Pulmonary artery endothelial cell (primary cell): ENCODE data around the gene SELENOT. TPM values are rescaled to one million over a fixed set of nuclear protein-coding genes. Genes with fewer than 3 reads are reported as not detected.
"Not testable (repeated sequence)": the region's sequence is repeated elsewhere in the genome, so short reads cannot be mapped to it uniquely, and the experiment has no call there.

Experiments
- DNase-seq: peaks from one replicate; pipeline ENCODE4 v3.0.0-alpha.2; 2011; ENCODE audit warnings: low read depth, low spot score
- total RNA-seq: library from RNA; depleted of rRNA; stranded (reverse); fragments of >200 nt; gene quantifications from 2 replicates; pipeline ENCODE4 v1.2.3, GENCODE V29; 2014

SELENOT gene
- 291 and 391 TPM in 2 replicates for total RNA-seq

DNA sequence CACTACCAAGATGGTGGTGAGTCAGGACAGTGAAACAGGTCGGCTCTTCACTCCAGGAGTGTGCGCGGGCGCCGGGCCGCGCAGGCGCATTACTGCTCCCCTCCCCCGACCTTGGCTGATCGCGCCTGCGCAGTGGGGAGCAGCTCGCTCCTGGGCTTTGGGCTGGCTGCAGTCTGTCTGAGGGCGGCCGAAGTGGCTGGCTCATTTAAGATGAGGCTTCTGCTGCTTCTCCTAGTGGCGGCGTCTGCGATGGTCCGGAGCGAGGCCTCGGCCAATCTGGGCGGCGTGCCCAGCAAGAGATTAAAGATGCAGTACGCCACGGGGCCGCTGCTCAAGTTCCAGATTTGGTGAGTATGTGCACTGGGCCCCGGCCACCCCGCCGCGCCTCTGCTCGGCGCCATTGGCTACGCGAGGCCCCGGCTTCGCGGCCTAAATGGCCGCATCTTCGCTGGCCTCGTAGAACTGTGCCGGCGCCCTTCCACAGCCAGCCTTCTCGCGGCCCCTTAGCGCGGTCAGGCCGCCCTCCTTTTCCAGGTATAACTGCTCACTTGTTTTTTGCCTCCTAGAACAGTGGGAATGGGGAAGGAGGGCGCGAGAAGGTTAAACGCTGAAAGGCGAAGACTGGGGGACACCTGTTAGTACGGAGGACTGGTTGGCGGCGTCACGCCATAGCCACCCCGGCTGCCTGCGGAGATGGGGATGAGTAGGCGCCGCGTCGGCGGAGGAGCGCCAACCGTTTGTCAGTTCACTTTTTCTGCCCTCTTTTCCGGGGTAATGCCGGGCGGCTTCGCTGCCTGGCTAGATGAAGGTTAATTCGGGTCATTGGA is at the start of gene SELENOT:
SELENOT (plus strand) TSS at position 169 of the 827 bp plus-strand sequence; CDS start at position 211, 42 bp downstream.
- peak; percentile 76 for DNase-seq

DNA sequence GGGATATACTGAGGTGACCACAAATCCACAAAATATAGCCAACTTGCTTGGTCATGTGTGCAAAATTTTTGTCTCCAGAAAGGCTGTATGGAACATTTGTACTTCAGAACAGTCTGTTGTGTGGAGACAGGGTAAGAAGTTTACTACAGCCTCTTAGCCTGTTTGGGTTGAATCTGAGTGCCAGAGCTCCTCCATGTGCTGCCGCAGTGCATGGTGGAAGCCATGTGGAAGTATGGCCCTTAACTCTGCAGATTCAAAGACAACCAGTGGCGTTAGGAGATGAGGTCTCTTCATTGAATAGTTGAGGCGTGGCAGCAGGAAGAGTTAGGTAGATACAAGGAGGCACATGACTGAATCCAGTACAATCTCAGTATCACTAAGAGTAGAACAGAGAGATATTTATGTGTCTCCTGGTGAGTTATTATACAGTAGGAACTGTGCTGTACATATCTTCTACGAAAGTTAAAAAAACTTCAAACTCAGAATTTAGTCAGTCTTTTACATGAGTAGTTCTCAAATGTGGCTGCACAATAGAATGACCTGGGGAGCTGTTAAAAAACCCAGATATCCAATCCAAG is 47.2 kb upstream of the SELENOT start:
- DNase-seq, result no peak

GRCh38 chr3:150556792-150557191 is 46.3 kb upstream of the SELENOT start:
- peak; percentile 35 for DNase-seq

DNA sequence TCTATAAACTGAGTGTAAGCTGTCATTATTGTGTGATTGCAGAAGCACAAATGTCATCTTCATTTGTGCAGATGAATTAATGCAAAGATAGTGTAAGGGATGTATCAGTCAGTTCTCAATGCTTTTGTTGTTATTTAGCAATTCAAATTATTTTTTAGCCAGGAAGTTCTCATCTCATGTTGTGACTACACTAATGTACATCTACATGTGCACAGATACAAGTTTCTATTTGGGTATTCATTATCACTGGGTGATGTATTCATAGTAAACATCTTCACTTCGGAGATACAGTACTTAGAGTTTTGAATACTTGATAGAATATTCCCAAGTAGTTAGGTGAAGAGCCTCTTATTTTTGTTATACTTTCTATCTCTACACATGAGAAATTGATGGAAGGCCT is 45.4 kb upstream of the SELENOT start:
- no peak for DNase-seq

DNA sequence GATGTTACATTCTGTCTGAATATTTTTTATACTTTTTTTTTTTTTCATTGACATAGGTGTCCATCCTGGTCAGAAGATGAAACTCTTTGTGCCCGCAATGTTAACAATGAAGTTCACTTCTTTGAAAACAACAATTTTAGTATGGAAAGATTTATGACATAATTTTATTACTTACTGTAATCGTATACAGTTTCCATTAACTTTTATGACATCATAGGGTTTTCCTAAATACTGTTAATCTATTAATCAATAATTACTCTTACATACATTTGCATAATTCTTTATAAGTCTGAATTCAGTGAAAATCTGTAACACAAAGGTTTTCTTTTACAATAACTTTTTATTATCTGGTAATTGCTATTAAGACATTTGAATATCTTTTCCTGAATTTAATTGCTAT is 38.9 kb upstream of the SELENOT start:
- no peak for DNase-seq

GRCh38 chr3:150567328-150567727 is 35.8 kb upstream of the SELENOT start:
- no peak for DNase-seq

DNA sequence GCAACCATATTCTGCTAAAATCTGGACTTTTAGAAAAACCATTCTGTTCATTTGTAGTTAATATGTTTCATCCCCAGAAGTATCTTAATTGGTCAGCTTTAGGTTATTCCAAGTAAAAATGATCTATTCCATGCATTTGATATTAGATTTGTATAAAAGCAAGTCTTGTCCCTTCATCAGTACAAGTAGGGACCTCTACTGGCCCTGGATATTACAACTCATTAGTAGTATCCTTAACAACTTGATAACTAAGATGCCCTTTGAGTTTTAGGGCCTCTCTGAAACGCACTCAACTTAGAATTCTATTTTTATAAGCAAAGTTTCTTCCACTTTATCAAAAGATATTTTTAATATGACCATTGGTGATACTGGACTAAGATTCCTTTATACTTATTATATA is 25.3 kb upstream of the SELENOT start:
- no peak for DNase-seq

DNA sequence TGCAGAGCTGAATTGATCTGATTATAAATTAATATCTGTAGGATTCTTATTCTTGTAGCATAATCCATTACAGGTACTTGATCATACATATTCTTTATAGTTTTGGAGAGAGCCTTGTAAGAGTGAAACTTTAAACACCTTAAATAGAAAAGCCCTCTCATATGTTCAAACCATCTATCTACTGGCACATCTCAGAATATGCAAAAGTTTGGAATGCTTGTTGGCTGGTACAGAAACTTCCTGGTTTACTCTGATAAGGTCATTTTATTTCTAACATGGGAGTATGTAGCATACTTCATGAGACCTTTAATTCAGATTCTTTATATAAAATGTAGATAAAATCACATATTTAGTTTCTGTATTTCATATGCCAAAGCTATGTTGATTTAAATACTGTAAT is 21.9 kb upstream of the SELENOT start:
- DNase-seq, result no peak

GRCh38 chr3:150582620-150583019 is 20.5 kb upstream of the SELENOT start:
- DNase-seq, result no peak

DNA sequence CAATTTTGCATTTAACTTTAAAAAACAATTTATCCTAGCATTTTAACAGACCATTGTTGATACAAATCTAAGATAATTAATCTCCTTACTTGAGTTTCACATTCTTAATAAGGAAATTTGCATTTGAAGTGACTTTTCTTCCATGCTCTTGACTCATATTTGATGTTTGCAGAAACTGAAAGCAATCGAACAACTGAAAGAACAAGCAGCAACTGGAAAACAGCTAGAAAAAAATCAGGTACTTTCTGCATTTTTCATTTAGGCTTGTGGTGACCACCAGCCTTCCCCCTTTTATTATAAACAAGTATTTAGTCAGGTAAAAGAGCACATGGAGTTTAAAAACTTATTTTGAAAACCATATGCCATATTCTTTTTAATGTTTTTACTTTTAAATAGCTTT is 20.1 kb upstream of the SELENOT start:
- DNase-seq, result no peak

DNA sequence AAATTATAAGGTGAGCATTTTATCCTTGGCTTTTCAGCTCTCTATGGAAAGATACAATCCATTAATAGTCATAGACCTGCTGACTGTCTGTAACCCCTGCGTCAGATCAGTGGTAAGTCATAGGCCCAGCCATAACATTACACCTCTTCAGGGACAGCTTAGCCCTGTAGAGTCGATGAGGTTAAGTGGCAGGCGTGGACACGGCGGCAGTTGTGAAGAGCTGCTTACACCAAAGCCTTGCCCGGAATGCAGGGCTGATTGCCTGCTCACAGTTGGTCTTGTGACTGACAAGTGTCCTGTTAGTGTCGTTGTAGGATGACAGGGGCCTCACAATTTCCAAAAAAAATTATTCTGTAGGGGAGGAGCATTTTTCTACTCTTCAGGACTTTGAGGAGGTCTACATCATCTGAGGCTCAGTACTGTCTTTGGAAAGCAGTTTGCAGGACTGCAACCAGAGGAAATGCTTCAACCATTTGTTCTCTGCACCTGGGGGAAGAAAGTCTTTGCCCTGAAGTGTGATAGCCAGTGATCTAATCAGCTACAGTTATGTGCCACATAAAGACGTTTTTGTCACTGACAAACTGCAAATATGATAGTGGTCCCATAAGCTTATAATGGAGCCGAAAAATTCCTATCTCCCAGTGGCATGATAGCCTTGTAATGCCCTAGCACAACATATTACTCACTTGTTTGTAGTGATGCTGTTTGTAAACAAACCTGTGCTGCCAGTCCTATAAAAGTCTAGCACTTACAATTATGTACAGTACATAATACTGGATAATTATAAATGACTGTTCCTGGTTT is 14.9 kb upstream of the SELENOT start:
- DNase-seq, result no peak

DNA sequence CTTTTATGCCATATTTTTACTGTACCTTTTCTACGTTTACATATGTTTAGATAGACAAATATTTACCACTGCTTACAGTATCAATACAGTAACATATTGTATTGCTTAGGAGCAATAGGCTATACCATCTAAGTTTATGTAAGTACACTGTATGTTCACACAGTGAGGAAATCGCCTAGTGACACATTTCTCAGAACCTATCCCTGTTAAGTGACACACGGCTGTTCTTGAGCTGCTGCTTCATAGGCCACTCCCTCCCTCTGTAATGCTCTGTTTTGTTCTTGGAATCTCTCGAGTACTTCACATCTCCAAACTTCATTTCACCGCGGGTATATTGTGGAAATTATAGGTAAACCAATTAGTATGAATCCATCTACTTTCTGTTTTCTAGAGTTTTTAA is 13.4 kb upstream of the SELENOT start:
- no peak for DNase-seq

DNA sequence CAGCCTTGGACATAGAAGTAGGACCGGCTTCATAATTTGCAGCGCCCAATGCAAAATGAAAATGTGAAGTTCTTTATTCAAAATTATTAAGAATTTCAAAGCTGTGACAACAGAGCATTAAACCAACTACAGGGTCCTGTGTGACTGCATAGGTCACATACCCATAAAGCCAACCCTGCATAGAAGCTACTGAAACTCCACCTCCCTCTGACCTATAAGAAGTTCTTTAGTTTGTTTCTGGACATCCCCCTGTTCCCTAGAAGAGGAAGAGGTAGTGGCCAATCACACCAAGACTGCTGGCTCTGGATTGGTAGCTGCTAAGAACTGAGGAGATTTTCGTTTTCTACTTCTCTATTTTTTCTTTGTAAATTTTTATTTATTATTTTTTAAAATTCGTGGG is 9.0 kb upstream of the SELENOT start:
- no peak for DNase-seq

- DNase-seq, result no peak
Measured at GRCh38 chr3:150597646-150598045, 5.5 kb upstream of the SELENOT start.

GRCh38 chr3:150599611-150600297 is 3.4 kb upstream of the SELENOT start:
- peak; percentile 65 for DNase-seq

- not testable (repeated sequence) for DNase-seq
Measured at GRCh38 chr3:150600647-150601530, 2.2 kb upstream of the SELENOT start.

- DNase-seq, result no peak
Measured at GRCh38 chr3:150602426-150603152, 532 bp upstream of the SELENOT start.

GRCh38 chr3:150603980-150604319 is 829 bp downstream of the SELENOT start:
- DNase-seq, result no peak

GRCh38 chr3:150605998-150606641 is 3.0 kb downstream of the SELENOT start:
- DNase-seq, result no peak
